ENCODE data around the gene EHMT1.
A peak's percentile ranks its signal among the peaks of the same experiment; 100 is the strongest.
"Not testable (repeated sequence)": the region's sequence is repeated elsewhere in the genome, so short reads cannot be mapped to it uniquely, and the experiment has no call there.

The EHMT1 gene

DNA sequence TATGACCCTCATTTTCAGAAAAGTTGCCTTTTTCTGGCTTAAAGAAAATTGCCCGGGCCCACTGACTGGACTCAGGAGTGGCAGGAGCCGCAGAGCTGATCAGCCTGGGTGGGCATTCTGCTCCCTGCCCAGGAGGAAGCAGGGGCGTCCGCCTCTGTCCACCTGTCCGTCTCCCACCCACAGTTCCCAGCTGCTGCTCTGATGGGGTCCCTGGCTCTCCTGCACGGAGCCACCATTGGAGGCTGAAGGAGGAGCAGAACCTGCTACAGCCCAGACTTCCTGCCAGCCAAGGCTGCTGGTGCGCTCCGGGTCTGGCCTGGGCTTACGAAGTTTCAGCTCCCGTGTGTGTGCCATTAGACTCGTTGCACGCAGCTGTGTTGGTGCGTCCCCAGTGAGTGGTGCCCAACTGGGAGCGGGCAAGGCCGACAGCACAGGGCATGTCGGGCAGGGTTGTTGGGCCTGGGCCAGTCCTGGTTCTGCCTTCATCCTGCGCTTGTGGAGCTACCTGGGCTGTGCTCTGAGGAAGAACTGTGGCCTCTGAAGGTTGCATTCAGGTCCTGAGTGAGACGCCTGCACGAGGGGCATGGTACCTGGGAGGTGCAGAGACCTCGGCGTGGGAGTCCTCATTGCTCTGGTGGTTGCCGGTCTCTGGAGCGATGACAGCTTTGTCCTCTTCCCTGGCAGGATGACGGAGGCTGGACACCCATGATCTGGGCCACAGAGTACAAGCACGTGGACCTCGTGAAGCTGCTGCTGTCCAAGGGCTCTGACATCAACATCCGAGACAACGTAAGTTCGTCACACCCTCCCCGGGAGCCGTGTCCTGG is 181.6 kb downstream of the EHMT1 start:
- DNase-seq = no peak

DNA sequence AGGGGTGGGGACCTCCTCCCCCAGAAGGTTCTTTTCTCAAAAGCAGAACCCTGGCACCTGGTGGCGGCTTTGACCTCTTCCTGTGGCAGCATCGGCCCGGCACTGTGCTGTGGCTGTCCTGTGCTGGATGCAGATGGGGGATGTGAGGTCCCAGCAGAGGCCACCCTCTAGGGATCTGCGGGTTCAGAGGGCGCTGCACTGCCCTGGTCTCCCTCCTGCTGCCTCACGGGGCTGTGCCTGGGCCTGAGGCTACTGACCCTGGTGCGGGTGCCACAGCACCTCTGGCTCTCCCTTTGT is 182.2 kb downstream of the EHMT1 start:
- no peak for DNase-seq

DNA sequence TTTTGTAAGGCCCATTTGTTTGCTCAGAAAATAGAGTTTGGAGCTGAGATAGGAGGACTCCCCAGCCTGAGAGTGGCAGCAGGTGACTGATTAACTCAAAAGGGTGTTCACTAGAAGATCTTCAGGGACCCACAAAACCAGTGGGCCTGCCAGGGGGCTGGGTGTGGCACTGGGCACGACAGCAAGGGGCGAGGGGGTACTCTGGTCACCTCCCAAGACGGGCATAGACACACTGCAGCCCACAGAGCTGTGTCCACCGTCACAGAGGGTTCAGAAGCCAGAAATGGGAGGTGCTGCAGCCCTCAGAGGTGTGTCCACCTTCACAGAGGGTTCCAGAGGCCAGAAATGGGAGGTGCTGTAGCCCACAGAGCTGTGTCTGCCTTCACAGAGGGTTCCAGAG is 183.2 kb downstream of the EHMT1 start:
- DNase-seq = no peak

DNA sequence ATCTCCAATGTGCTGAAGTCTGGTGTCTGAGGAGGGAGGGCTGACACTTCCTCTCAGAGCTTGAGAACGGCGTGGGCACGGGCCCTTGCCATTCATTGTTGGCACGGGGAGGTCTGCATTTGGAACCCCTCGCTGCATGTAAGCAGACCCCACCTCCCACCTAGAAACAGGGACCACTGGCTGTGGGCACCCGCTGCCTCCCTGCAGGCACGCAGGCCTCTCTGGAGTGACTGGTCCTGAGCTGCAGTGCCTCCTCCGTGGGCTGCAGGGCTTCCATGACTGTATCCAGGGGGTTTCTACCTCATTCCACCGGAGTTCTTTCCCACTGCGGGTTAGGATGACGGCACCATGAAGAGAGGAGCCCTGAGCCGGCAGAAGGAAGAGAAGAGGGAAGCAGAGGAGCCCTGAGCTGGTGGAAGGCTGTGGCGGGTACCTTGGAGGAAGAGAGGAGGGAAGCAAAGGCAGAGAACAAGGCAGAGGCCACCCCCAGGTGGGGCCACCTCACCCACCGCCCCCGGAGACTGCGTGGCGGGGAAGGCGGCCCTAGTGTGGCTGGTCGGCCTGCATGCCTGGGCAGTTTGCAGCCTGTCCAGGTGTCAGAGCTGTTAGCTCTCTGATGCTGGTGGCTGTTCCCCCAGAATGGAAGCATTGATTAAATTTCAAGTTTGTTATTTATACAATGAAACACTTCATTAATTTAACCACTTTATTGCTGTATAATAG is 183.9 kb downstream of the EHMT1 start:
- DNase-seq = no peak

DNA sequence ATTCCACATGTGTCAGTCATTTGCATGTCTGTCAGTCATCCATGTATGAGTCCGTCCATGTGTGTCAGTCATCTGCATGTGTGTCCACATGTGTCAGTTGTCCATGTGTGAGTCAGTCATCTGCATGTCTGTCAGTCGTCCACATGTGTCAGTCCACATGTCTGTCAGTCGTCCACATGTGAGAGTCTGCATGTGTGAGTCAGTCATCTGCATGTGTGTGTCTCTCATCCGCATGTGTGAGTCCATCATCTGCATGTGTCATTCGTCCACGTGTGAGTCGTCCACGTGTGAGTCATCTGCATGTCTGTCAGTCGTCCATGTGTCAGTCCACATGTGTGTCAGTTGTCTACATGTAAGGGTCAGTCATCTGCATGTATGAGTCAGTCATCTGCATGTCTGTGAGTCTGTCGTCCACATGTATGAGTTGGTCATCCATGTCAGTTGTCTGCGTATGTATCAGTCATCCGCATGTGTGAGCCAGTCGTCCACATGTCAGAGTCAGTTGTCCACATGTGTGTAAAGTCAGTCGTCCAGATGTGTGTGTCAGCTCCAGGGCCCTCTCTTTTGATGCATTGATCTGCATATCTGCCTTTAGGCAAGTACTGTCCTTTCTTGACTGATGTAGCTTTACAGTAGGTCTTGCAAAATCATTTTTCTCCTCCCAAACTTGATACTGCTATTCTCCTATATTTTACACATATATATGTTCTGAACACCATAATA is 186.3 kb downstream of the EHMT1 start:
- no peak for DNase-seq

DNA sequence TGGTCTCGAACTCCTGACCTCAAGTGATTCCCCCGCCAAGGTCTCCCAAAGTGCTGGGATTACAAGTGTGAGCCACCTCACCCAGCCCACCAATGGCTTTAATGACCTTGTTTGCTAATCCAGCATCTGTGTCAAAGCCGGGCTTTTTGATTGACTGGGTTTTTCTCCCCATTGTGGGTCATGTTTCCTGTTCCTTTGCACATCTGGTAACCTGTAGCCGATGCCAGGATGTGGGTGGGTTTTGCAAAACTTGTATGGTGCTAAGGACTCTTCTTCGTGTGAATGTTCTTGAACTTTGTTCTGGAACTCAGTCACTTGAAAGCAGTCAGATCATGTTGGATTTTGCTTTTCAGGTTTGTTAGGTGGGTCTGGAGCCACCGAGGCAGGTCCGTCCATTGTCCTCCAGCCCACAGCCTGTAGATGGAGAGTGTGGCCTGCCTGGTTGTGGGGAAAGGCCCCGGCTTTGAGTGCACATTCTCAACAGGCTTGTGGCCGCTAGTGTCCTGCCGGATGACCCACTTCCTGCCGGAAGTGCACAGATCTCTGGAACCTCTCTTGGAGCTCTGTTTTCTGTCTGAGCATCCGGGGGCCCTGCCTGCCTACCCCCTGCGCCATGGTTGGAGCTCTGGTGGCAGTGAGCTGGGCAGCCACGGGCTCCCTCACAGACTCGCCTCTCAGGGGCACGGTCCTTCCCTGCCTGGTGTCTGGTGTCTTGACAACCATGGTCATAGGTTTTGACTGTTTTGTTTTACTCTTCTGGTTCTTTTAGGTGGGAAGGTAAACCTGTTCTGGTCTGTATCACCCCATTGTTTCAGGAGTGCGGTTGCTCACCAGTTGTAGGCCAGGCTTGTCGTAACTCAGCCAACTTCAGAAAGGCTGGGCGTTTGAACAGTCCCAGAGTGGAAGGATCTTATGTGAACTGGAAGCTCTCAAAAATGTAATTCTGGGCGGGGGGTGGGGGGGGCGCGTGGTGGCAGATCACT is 189.2 kb downstream of the EHMT1 start:
- DNase-seq = no peak

DNA sequence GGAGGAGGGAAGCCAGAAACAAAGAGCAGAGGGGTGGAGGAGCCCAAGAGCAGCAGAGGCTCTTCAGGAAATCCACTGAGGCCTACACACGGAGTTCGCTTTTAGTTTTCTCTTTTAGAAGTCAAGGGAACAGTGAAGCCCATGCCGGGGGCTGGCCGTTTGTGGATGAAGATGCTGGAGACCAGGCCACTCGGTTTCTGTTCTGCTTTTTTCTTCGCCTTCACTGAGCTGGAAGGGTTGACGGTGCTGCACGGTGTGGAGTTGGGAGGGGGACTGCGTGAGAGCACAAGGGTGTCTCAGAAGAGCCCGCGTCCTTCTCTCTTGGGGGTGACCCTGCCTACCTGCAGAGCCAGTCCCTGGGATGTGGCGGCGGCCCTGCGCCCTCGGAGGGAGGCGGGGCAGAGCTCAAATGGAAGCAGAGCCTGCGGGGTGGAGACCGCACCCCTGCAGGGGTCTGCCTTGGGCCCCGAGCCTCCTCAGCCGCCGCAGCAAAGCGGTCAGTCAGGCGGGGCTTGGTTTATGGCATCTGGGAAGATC is 190.3 kb downstream of the EHMT1 start:
- DNase-seq = no peak

DNA sequence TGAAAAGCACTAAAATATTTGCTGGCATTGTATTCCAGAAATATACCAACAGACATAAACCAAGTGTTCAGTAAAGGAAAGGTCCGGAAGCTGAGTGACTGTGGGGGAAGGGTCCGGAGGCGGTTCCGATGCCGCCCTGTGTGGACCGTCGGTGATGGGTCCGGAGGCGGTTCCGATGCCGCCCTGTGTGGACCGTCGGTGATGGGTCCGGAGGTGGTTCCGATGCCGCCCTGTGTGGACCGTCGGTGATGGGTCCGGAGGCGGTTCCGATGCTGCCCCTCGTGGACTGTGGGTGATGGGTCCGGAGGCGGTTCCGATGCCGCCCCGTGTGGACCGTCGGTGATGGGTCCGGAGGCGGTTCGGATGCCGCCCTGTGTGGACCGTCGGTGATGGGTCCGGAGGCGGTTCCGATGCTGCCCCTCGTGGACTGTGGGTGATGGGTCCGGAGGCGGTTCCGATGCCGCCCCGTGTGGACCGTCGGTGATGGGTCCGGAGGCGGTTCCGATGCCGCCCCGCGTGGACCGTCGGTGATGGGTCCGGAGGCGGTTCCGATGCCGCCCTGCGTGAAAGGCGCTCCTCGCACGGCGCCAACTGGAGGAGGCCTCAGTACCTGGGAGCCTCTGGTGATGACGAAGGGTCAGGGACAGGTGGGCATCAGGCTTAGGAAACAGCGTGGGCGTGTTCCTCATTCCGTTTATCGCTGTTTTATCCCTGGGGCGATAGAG is 191.1 kb downstream of the EHMT1 start:
- DNase-seq = not testable (repeated sequence)

DNA sequence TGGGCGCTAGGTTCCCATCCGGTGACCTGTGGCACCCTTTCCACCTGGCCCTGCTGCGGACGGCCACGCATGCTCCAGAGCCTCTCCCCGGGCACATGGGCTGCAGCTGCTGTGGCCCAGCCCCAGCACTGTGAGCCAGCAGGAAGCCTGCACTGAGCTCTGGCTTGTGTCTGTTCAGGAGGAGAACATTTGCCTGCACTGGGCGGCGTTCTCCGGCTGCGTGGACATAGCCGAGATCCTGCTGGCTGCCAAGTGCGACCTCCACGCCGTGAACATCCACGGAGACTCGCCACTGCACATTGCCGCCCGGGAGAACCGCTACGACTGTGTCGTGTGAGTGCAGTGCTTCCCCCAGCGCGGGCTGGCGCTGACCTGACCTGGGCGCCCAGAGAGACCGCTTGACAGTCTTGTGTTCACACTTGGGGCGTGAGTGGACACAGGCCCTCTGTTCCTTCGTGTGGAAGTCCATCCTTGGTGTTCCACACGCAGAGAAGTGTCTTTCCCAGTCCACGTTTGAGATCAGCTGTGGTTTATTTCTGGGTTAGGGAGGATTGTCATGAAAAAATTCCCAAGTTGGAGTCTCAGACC is 192.6 kb downstream of the EHMT1 start:
- peak in 1 of 56 donors; percentile 13 for DNase-seq

DNA sequence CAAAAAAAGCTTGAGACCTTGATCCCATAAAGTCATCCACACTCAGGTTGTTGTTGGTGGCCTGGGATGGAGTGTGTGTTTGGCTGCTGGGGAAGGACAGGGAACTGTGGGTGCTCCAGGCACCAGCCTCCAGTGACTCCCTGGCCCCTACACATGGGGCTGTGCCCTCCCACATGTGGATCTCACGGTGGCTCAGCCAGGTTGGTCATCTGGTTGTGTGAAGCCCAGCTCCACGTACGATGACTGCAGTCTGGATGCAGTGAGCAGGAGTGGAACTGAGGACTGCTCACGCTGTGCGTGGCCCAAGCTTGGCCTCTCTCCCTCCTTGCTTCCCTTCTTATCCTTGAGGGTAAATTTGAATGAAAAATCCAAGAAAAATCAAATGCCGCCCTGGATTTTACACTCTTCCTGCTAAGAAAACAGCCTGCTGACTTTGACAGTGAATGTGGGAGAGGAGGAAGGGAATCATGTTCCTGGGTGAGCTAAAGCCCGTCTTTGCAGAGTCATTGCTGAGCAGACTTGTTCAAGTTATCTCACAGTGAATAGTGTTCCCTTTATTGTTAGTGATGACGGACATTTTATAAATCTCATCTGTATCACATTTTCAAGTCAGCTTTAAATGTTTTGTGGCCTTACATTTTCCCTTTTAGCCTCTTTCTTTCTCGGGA is 193.7 kb downstream of the EHMT1 start:
- peak in 2 of 56 donors; percentile 17 to 34 for DNase-seq

DNA sequence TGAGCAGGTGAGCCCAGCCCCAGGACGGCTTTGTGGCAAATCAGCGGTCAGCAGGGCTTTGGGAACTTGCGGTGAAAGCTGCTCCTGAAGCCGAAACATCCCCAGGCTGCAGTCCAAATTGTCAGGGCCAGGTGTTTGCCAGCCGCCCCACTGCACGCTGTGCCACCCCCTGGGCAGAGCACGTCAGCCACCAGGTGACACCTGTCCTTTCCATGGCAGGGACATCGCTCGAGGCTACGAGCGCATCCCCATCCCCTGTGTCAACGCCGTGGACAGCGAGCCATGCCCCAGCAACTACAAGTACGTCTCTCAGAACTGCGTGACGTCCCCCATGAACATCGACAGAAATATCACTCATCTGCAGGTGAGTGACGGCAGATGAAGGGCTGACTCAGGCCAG is 194.4 kb downstream of the EHMT1 start:
- no peak for DNase-seq

DNA sequence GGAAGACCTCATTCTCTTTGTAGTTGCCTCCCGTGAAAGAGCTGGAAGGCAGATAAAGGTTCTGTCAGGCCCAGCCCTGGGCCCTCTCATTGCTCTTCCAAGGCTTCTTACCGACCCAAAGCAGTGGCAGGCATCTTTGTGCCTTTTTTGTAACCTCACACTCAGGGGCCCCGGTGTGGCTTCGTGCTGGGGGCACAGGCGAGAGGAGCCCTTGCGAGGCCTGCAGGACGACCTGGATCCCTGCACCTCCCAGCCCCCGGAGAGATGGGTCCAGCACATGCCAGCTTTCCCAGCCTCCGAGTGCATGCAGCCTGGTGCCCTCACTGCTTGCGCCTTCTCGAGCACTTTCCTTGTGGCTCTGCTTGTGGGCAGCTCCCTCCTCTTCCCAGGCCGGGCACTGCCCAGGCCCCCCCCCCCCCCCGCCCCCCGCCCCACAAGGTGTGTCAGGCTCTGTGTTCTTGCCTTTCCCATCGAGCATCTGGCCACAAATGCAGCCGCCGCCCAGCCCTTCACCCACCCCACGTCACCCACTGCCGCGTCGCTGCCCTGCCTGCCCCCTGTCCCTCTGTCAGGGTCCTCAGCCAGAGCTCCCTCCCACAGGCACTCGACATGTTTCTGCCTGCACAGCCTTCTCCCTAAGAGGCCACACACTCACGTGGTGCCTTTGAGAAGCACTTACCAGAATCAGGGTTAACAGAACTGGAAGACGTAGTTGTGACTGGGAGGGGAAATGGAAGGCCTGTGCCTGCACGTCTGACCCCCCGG is 195.0 kb downstream of the EHMT1 start:
- DNase-seq = no peak

DNA sequence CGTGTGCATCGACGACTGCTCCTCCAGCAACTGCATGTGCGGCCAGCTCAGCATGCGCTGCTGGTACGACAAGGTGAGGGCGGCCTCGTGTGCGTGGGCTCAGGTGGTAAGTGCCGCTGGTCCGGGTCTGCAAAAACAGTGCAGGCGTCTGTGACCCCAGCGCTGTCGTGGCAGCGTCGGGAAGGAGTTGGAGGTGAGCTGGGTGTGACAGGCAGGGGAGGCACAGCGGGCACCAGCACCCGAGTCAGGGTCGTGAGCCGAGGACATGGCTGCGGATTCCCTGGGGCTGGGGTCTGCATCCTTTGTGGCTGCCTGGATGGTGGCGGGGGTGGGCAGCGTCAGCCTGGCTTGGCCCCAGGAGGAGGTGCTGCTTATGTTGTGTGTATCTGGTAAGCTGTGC is 195.6 kb downstream of the EHMT1 start:
- DNase-seq = no peak

DNA sequence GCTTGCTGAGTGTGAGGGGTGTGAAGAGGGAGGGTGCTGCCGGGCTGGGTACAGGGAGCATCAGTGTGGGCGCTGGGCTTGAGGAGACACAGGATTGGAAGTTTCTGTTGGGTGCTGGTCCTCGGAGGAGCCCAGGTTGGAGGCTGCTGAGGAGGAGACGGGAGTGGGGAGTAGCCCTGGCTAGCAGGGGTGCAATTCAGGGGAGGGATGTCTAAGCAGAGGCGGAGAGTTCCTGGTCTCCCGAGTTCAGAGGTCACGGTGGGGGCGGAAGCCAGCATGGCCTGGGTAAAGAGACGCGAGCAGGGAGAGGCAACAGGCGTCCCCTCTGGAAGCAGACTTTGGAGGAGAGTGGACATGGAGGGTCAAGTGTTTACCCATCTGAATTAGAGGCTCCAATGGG is 196.0 kb downstream of the EHMT1 start:
- no peak for DNase-seq

DNA sequence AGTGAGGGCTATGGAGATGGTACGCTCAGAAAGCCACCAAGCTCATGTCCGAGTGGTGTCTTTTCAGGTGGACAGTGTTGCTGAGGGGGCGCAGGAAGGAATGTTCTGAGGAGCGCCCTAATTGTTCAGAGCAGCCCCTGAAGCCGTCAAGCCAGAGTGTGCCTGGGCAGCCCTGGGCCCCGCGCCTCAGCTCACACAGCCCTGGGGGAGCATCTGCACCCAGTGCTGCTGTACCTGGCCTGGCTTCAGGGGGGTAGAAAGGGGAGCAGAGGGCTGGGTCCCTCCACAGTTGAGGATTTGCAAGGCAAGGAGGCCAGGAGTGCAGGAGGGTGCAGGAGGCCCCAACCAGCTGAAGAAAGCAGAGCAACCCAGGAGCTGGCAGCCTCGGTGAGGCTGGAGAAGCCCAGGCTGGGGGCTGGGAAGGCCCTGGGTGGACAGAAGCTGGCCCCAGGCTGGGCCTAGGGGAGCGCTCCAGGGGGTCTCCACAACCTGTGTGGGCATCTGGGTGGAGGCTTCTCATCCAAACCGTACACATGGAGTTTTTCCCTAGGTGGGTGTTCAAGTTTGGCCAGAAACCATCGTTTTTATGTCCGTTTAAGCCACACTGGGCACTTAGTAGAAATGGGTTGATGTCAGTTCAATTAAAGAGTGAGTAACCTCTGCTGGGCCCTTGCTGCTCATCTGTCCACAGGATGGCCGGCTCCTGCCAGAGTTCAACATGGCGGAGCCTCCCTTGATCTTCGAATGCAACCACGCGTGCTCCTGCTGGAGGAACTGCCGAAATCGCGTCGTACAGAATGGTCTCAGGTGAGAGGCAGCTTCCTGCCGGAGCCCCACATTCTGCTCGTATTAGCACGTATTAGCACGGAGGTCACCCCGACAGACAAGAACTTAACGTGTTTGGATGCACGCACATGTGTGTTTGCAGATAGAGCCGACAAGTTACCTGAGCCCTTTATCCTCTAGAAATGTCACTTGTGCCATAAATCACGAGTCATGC is 196.8 kb downstream of the EHMT1 start:
- DNase-seq = no peak

DNA sequence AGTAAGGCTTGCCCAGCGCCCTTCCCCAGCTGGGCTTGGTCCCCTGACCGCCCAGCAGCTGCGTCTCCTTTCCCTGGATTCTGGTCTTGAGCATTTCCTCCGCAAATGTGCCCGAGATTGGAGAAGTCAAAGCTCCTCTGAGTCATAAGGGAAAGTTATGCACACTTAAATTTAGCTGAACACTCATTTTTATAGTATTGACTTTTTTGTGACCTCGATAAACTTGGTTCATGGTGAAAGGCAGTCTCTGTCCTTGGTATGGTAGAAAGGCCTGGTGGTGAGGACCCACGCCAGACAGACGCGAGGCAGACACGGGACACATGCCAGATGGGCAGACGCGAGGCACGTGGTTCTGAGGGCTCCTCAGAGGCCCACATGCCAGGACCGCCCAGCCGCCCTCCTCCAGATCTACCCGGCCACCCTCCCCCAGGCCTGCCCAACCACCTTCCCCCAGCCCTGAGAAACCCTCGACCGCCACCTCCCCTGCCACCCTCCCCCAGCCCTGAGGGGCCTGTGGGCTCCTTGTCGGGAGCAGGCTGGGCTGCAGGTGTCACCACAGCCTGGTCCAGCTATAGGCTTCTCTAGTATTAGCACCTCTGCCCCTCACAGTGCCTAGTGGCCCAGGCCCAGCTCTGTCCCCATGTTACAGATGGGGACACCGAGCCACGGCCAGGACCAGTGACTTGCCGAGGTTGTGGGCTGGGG is 197.9 kb downstream of the EHMT1 start:
- no peak for DNase-seq

All from nucleus accumbens (tissue), 56 donors.